ENCODE data around the gene SOD1. TPM values are rescaled to one million over a fixed set of nuclear protein-coding genes. Genes with fewer than 3 reads are reported as not detected.

The SOD1 gene
- total and polyA plus RNA-seq, 2 of the 13 experiments (the other 11 are each of a cell fraction or from before 2014, with no cell fraction given), result 317 to 537 TPM

DNA sequence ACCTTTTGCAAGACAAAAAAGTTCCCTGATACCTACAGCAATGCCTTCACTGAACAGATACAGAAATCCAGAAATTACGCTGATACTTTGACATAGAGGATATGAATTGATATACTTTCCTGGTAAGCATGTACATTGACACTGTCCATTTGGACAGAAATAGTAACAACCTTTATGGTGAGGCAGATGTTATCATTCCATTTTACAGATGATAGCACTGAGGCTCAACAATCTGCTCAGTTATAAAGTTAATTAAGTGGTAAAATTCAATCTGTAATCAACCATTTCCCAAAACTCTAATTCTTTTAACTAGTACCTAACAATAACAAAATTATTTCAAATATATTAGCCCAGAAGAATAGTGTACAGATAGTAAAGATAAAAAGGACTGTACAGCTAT is 51.8 kb downstream of the SOD1 start:
- WGBS (ENCODE audit: low lambda C conversion rate), result 93% methylated on average over 1 of the region's 1 CpG
- H3K36me3 ChIP-seq (replicated peaks in 1 of 2; ENCODE audit: control insufficient read depth in 1 of 2, insufficient read depth in 2 of 2, low read length in 2 of 2), result 0 out of 5 replicates have a peak, but pooled peaks cover 0 to 1% of the 10 kb centered on the region in 2 experiments
- ChIA-PET CTCF (ENCODE audit: low intra/inter-chr PET ratio, low total read pairs) (no interaction called here), POLR2A (no interaction called here)
- peaks cover 44% of the 10 kb centered on the region for H3K4me1 ChIP-seq (ENCODE audit: insufficient read depth, low read length)
- H2AFZ ChIP-seq (ENCODE audit: low read length), result no peak overlapping the region
- no peak overlapping the region for H3K27ac ChIP-seq (ENCODE audit: extremely low read length, insufficient read depth, low read length)
- H3K4me3 ChIP-seq (replicated peaks in 1 of 3; ENCODE audit: insufficient read depth in 1 of 3, low read depth in 2 of 3, low read length in 3 of 3), result no peak overlapping the region
- H3K27me3 ChIP-seq (ENCODE audit: control insufficient read depth in 1 of 2, insufficient read depth in 2 of 2, low read length in 2 of 2), result no peaks in the 10 kb centered on the region
- peaks cover 100% of the 10 kb centered on the region for H3K79me2 ChIP-seq (ENCODE audit: insufficient read depth, low read length)
- in situ Hi-C loops (cut with HindIII; ENCODE audit: extremely low pct_ligation_motif_present, low pct_unique_long_range_greater_than_20kb), result no loop called here
- DNase-seq (ENCODE audit: low spot score) (no peak), ATAC-seq (no peak), FAIRE-seq (no peak)
- H3K9ac ChIP-seq (ENCODE audit: insufficient read depth, low read depth, low read length), result no peak overlapping the region
- no TSS peak for BruUV-seq (replicated peaks)
- peak; percentile 66 for TF ChIP-seq ZNF629 (CRISPR knock-in tag; conservative IDR thresholded peaks at IDR 0.05)
- TF ChIP-seq, protein P1, sequence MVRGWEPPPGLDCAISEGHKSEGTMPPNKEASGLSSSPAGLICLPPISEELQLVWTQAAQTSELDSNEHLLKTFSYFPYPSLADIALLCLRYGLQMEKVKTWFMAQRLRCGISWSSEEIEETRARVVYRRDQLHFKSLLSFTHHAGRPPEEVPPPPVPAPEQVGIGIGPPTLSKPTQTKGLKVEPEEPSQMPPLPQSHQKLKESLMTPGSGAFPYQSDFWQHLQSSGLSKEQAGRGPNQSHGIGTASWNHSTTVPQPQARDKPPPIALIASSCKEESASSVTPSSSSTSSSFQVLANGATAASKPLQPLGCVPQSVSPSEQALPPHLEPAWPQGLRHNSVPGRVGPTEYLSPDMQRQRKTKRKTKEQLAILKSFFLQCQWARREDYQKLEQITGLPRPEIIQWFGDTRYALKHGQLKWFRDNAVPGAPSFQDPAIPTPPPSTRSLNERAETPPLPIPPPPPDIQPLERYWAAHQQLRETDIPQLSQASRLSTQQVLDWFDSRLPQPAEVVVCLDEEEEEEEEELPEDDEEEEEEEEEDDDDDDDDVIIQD (CRISPR knock-in tag; IDR thresholded peaks at IDR 0.05; ENCODE audit: low read depth), result no peak
- peaks cover 89% of the 10 kb centered on the region for H4K20me1 ChIP-seq (ENCODE audit: insufficient read depth, low read length)
- no peaks in the 10 kb centered on the region for H3K9me3 ChIP-seq (ENCODE audit: low read length)
- intact Hi-C loops (cut with micrococcal nuclease; ENCODE audit: unreplicated experiment), result loop anchor here (10.0 kb wide), 1 partner anchor 47 kb away; no protein-coding TSS in a partner anchor
- H3K4me2 ChIP-seq (ENCODE audit: low read depth, low read length), result no peak overlapping the region

DNA sequence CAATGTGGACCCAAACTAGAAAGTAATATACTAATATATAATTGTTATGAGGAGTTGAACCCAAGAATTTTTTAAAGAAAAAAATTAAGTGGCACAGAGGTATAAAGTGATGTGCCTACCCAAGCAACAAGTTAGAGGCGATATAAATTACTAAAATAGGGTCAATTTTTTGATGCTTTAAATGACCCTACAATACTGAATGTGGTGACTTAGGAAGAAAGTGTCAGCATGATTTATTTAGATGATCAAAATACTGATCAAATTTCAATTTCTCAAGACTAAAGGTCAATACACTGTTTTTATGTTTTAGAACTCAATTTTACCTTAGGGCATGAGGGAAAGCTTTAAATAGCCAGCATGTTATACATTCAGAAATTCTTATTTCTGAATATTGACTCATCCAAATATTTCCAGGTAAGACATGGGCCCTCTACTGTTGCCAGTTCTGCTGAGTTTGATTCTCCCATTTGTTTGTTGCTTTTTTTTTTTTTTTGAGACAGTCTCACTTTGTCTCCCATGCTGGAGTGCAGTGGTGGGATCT is 52.3 kb downstream of the SOD1 start:
- no peak for ATAC-seq
- no peak overlapping the region for H2AFZ ChIP-seq (ENCODE audit: low read length)
- H3K36me3 ChIP-seq (replicated peaks in 1 of 2; ENCODE audit: control insufficient read depth in 1 of 2, insufficient read depth in 2 of 2, low read length in 2 of 2), result no peaks in the 10 kb centered on the region
- no peak overlapping the region for H3K9ac ChIP-seq (ENCODE audit: insufficient read depth, low read depth, low read length)
- H3K9me3 ChIP-seq (ENCODE audit: low read length), result no peaks in the 10 kb centered on the region
- peaks cover 49% of the 10 kb centered on the region for H3K4me1 ChIP-seq (ENCODE audit: insufficient read depth, low read length)
- TF ChIP-seq SNRNP70 (IDR thresholded peaks at IDR 0.05; ENCODE audit: low read depth, low read length), result no peak
- TF ChIP-seq TSC22D2 (CRISPR knock-in tag; IDR thresholded peaks at IDR 0.05; ENCODE audit: borderline replicate concordance), result no peak
- no peak for TF ChIP-seq SATB2 (CRISPR knock-in tag; IDR thresholded peaks at IDR 0.05)
- TF ChIP-seq NCOA2 (CRISPR knock-in tag; IDR thresholded peaks at IDR 0.05), result no peak
- TF ChIP-seq ONECUT2 (CRISPR knock-in tag; IDR thresholded peaks at IDR 0.05), result no peak
- BruUV-seq (replicated peaks), result no TSS peak
- ChIA-PET CTCF (ENCODE audit: low intra/inter-chr PET ratio, low total read pairs) (no interaction called here), POLR2A (no interaction called here)
- H3K27me3 ChIP-seq (ENCODE audit: control insufficient read depth in 1 of 2, insufficient read depth in 2 of 2, low read length in 2 of 2), result no peaks in the 10 kb centered on the region
- H3K27ac ChIP-seq (ENCODE audit: extremely low read length, insufficient read depth, low read length), result no peak overlapping the region
- H4K20me1 ChIP-seq (ENCODE audit: insufficient read depth, low read length), result peaks cover 89% of the 10 kb centered on the region
- 100% methylated on average over 1 of the region's 1 CpG for WGBS (ENCODE audit: low lambda C conversion rate)
- intact Hi-C loops (cut with micrococcal nuclease; ENCODE audit: unreplicated experiment), result loop anchor here (10.0 kb wide), 1 partner anchor 47 kb away; no protein-coding TSS in a partner anchor
- DNase-seq (ENCODE audit: low spot score), result no peak
- peaks cover 100% of the 10 kb centered on the region for H3K79me2 ChIP-seq (ENCODE audit: insufficient read depth, low read length)
- no peak overlapping the region for H3K4me2 ChIP-seq (ENCODE audit: low read depth, low read length)
- FAIRE-seq, result no peak
- no peak overlapping the region for H3K4me3 ChIP-seq (replicated peaks in 1 of 3; ENCODE audit: insufficient read depth in 1 of 3, low read depth in 2 of 3, low read length in 3 of 3)
- in situ Hi-C loops (cut with HindIII; ENCODE audit: extremely low pct_ligation_motif_present, low pct_unique_long_range_greater_than_20kb), result no loop called here
